HG02610 (cell line): ENCODE results near the gene TP53BP1.

Source experiments
- ATAC-seq: cut with Tn5 transposase; IDR thresholded peaks from one replicate; pipeline ENCODE4 v1.9.1; 2021; ENCODE audit warnings: mild to moderate bottlenecking, moderate library complexity; ENCODE audit not compliant: unreplicated experiment

Gene TP53BP1

GRCh38 chr15:43488790-43489189 is 4.2 kb downstream of the TP53BP1 start:
- no peak for ATAC-seq

GRCh38 chr15:43487271-43487895 is 5.6 kb downstream of the TP53BP1 start:
- ATAC-seq: no peak

GRCh38 chr15:43484455-43484854 is 8.5 kb downstream of the TP53BP1 start:
- ATAC-seq: no peak

- no peak for ATAC-seq
Measured at GRCh38 chr15:43483297-43484128, 9.4 kb downstream of the TP53BP1 start.

GRCh38 chr15:43473885-43474284 is 19.1 kb downstream of the TP53BP1 start:
- ATAC-seq: no peak

- ATAC-seq: no peak
Measured at GRCh38 chr15:43471975-43472374, 21.0 kb downstream of the TP53BP1 start.

GRCh38 chr15:43469867-43470266 is 23.1 kb downstream of the TP53BP1 start:
- ATAC-seq: no peak

GRCh38 chr15:43465100-43465499 is 27.9 kb downstream of the TP53BP1 start:
- no peak for ATAC-seq

GRCh38 chr15:43463998-43464397 is 29.0 kb downstream of the TP53BP1 start:
- no peak for ATAC-seq

- ATAC-seq: no peak
Measured at GRCh38 chr15:43463507-43463906, 29.4 kb downstream of the TP53BP1 start.

- no peak for ATAC-seq
Measured at GRCh38 chr15:43449981-43450380, 43.0 kb downstream of the TP53BP1 start.

GRCh38 chr15:43446344-43446743 is 46.6 kb downstream of the TP53BP1 start:
- no peak for ATAC-seq

- no peak for ATAC-seq
Measured at GRCh38 chr15:43441316-43441715, 51.6 kb downstream of the TP53BP1 start.

- peak; percentile 70 for ATAC-seq
Measured at GRCh38 chr15:43440721-43441281, 52.2 kb downstream of the TP53BP1 start.

- no peak for ATAC-seq
Measured at GRCh38 chr15:43439268-43439667, 53.7 kb downstream of the TP53BP1 start.

GRCh38 chr15:43436395-43436794 is 56.6 kb downstream of the TP53BP1 start:
- no peak for ATAC-seq

GRCh38 chr15:43434446-43434845 is 58.5 kb downstream of the TP53BP1 start:
- ATAC-seq: no peak

- no peak for ATAC-seq
Measured at GRCh38 chr15:43433661-43434303, 59.2 kb downstream of the TP53BP1 start.

- ATAC-seq: no peak
Measured at GRCh38 chr15:43433165-43433564, 59.8 kb downstream of the TP53BP1 start.

- ATAC-seq: no peak
Measured at GRCh38 chr15:43429687-43430086, 63.3 kb downstream of the TP53BP1 start.

- ATAC-seq: no peak
Measured at GRCh38 chr15:43423793-43424192, 69.2 kb downstream of the TP53BP1 start.

- no peak for ATAC-seq
Measured at GRCh38 chr15:43420876-43421275, 72.1 kb downstream of the TP53BP1 start.
